ENCODE results near the gene SPATA2L. TPM values are rescaled to one million over a fixed set of nuclear protein-coding genes. Genes with fewer than 3 reads are reported as not detected.

SPATA2L gene
- total and polyA plus RNA-seq, 12 donors: 1.9 to 13.0 (median 3.1) TPM

DNA sequence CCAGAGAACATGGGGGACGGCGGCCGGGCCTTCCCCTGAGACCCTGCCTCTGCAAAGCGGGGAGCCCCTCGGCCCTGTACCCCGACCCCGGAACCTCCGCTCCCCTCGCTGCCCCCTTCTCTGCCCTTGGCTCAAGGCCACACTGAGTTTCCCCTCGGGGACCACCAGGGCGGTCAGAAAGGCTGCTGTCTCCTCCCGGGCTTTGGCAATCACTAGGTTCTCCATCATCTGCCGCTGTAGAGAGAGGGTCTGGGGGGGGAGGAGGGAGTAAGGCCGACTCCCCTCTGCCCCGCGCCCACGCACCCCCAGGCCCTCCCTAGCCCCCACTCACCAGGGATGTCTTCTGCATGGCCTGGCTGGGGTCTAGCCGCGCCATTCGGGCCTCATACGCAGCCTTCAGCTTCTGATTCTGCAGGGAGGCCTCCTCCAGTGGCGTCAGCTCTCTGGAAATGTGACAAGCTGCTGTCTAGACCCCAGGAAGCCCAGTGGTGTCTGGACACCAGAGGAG is 10.8 kb upstream of the SPATA2L start:
- peaks cover 0 to 12% (median 7%) of the 10 kb centered on the region in 7 donors for H3K27me3 ChIP-seq
- ATAC-seq (peak in 1 of 8 donors; percentile 5), DNase-seq (no peak)
- peak overlapping the region in 1 of 10 donors; percentile 3 for H3K27ac ChIP-seq
- no peaks in the 10 kb centered on the region for H3K9me3 ChIP-seq
- H3K4me1 ChIP-seq: peaks cover 0 to 11% (median 7%) of the 10 kb centered on the region in 9 donors
- peaks cover 0 to 21% (median 0%) of the 10 kb centered on the region in 9 donors for H3K36me3 ChIP-seq
- WGBS, 2 donors: 23 to 35% methylated on average over 22 of the region's 22 CpGs
- intact Hi-C loops (cut with DNase I): no loop called here
- TF ChIP-seq, protein P1, sequence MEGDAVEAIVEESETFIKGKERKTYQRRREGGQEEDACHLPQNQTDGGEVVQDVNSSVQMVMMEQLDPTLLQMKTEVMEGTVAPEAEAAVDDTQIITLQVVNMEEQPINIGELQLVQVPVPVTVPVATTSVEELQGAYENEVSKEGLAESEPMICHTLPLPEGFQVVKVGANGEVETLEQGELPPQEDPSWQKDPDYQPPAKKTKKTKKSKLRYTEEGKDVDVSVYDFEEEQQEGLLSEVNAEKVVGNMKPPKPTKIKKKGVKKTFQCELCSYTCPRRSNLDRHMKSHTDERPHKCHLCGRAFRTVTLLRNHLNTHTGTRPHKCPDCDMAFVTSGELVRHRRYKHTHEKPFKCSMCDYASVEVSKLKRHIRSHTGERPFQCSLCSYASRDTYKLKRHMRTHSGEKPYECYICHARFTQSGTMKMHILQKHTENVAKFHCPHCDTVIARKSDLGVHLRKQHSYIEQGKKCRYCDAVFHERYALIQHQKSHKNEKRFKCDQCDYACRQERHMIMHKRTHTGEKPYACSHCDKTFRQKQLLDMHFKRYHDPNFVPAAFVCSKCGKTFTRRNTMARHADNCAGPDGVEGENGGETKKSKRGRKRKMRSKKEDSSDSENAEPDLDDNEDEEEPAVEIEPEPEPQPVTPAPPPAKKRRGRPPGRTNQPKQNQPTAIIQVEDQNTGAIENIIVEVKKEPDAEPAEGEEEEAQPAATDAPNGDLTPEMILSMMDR (IDR thresholded peaks at IDR 0.05): no peak
- H3K4me3 ChIP-seq: peak overlapping the region in 2 of 10 donors; percentile 24 to 47

DNA sequence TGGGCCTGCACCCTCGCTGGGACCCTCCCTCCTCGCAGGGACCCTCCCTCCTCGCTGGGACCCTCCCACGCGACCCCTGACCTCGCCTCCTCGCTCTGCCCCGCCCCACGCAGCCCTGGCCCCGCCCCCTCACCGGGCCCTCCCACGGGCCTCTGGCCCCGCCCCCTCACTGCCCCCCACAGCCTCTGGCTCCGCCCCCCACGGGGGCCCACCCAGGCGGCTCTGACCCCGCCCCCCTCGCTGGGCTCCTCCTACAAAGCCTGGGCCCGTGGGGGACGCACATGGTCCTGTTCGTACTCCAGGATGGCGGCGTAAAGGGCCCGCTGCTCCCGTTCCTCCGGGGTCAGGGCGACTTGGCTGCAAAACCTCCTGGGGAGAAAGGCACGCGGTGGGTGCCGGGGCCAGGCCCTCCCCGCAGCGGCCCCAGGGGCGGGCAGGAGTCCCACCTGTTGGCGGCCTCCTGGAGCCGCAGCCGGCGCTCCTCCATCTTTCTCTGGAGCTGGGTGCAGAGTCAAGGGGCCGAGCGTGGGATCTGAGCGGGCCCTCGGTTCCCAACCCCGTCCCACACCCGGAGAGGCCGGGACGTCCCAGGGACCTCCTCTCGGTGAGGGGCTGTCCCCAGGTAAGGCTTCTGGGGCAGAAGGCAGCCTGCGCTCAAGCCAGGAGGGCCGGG is 10.2 kb upstream of the SPATA2L start:
- intact Hi-C loops (cut with DNase I): no loop called here
- H3K27ac ChIP-seq: peak overlapping the region in 1 of 10 donors; percentile 3
- peak in 1 of 2 donors; percentile 50 for DNase-seq

DNA sequence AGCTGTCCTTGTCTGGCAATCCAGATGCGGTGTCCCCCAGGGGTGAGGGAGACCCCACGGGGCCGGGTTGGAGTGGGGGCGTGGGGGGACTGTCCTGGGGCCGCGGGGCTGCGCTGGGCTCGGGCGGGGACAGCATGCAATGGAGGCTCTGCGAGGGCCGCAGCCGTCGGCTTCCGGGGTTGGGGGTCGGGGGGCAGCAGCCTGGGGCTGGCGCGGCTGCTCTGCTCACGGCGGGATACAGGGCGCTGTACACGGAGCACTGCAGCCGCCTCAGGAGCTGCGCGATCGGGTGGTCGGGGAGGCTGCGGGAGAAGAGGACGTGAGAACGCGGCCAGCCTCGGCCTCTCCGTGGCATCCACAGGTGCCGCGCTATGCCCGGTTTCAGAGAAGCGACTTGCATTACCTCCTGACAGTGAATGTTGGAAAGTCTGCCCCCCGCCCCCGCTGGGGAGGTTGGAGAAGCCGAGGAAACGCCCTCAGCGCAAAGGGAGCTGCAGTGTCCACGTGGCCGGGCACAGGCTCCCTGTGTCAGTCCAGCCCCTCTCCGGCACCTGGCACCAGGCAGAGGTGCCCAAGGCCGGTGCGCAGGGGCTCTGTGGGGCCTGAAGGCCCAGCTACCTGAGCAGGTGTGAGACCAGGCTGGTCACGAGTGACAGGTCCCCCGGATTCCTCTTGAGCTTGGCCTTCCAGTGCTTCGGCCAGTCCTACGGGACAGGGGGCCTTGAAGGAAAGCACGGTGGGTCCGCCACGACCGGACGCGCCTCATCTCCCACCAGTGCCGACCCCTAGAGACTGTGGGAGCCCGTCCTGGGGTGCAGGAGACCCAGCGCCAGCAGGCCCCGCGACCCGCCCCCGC is 9.4 kb upstream of the SPATA2L start:
- ATAC-seq (peak in 2 of 8 donors; percentile 5 to 11), DNase-seq (no peak)
- Histone ChIP-seq H3K4me3 (no peak overlapping the region), H3K27ac (no peak overlapping the region), H3K4me1 (peaks cover 0 to 16% (median 10%) of the 10 kb centered on the region in 9 donors), H3K36me3 (peaks cover 0 to 20% (median 0%) of the 10 kb centered on the region in 9 donors), H3K9me3 (no peaks in the 10 kb centered on the region), H3K27me3 (peaks cover 0 to 12% (median 7%) of the 10 kb centered on the region in 7 donors)
- TF ChIP-seq, protein P1 (IDR thresholded peaks at IDR 0.05): no peak
- WGBS, 2 donors: 76 to 78% methylated on average over 62 to 63 of the region's 63 CpGs
- intact Hi-C loops (cut with DNase I): no loop called here

More for the DNA sequence above, 10.2 kb upstream of the SPATA2L start:
- ATAC-seq: peak in 6 of 8 donors; percentile 13 to 59 (median 37)
- Histone ChIP-seq H3K27me3 (peaks cover 0 to 12% (median 7%) of the 10 kb centered on the region in 7 donors), H3K36me3 (peaks cover 0 to 24% (median 0%) of the 10 kb centered on the region in 9 donors), H3K4me3 (peak overlapping the region in 2 of 10 donors; percentile 24 to 47), H3K9me3 (no peaks in the 10 kb centered on the region), H3K4me1 (peaks cover 0 to 11% (median 7%) of the 10 kb centered on the region in 9 donors)
- WGBS, 2 donors: 11 to 13% methylated on average over 46 to 48 of the region's 48 CpGs
- TF ChIP-seq, protein P1 (IDR thresholded peaks at IDR 0.05): no peak

Measured in heart right ventricle (tissue), 16 donors.